ACC112 (cell line): ENCODE data around the gene ATP2B1.

Source experiments
- H2AFZ ChIP-seq: fragments of 200-600 bp; sonication (generic); one replicate; pipeline ENCODE4 v1.6.0; 2017; ENCODE audit warnings: antibody characterized with exemption, low read length; ENCODE audit not compliant: unreplicated experiment
- H3K27ac ChIP-seq: fragments of 200-600 bp; sonication (generic); 2 replicates; pipeline ENCODE4 v1.5.1; 2014; ENCODE audit warnings: low read depth, mild to moderate bottlenecking, antibody characterized with exemption, low read length, moderate library complexity
- H3K27me3 ChIP-seq: fragments of 200-600 bp; sonication (generic); 2 replicates; pipeline ENCODE4 v1.6.1; 2014; ENCODE audit warnings: mild to moderate bottlenecking, antibody characterized with exemption, low read length, moderate library complexity, mixed read lengths; ENCODE audit not compliant: insufficient read depth
- H3K36me3 ChIP-seq: fragments of 200-600 bp; sonication (generic); 2 replicates; pipeline ENCODE4 v1.6.1; 2016; ENCODE audit warnings: mild to moderate bottlenecking, antibody characterized with exemption, low read length, moderate library complexity, mixed read lengths; ENCODE audit not compliant: insufficient read depth
- H3K4me1 ChIP-seq: fragments of 200-600 bp; sonication (generic); one replicate; pipeline ENCODE4 v1.6.1; 2016; ENCODE audit warnings: low read length, mixed read lengths; ENCODE audit not compliant: insufficient read depth, unreplicated experiment, control insufficient read depth
- H3K4me3 ChIP-seq: fragments of 200-600 bp; sonication (generic); 2 replicates; pipeline ENCODE4 v1.5.1; 2014; ENCODE audit warnings: mild to moderate bottlenecking, low read depth, low read length
- H3K79me2 ChIP-seq: fragments of 200-600 bp; sonication (generic); one replicate; pipeline ENCODE4 v1.6.0; 2016; ENCODE audit warnings: low read length; ENCODE audit not compliant: control insufficient read depth, unreplicated experiment, insufficient read depth

ATP2B1 gene

DNA sequence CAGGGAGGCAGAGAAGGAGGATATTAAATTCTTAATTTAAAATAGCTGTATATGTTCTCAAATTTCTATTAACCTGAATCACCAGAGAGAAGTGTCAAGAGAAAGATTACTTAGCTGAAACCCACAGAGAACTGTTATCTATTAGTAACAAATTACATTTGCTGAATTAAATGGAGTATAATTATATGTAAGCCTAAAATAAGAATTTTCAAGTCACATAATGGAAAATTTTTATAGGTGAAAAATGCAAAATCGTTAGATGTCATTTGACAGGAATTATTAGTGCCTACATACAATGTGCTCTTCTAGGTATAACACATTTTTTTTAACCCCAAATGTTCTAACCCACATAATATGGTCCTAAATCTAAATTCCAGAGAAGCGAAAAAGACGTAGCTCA is 4.1 kb upstream of the ATP2B1 start:
- Histone ChIP-seq H3K27me3 (no peaks in the 10 kb centered on the region), H3K4me1 (peaks cover 3% of the 10 kb centered on the region), H3K36me3 (no peaks in the 10 kb centered on the region), H3K27ac (no peak overlapping the region), H3K79me2 (peaks cover 19% of the 10 kb centered on the region), H2AFZ (no peak overlapping the region), H3K4me3 (no peak overlapping the region)

DNA sequence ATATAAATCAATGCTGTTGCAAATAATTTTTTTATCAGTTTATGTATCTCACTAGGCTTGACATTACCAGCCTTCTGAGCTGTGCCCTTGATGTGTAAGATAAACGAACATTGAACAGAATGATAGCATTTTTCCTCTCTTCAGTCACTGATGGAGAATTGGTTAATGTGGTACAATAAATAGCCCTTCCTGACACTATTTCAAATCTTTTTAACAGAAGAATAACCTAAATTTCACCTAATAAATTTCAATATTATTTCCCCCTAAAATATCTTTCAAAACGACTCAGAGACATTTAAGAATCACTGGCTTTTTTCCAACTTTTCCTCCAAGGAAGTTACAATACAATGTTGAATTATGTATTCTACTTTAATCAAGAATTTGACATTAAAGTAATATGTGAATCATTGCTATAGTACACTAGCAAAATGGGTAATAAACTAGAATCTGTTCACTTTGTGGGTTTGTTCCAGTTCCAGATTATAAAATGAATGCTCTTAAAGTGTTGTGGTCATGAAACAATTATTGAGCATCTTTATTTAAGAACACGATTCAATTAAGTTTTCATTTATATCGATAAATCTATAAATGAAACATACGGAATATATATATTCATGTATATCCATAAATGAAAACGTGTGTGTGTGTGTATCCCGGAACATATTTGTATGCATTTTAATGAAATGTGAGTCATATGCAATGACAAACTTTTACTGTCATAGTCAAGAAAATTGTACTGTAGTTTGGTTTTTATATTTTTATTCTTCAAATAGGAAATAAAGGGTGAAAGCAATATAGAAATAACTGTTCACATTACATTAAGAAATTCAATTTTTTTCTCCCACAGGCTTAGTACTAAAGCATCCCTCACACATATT is 2.5 kb upstream of the ATP2B1 start:
- peak overlapping the region; percentile 97 for H3K27ac ChIP-seq
- H3K36me3 ChIP-seq = no peaks in the 10 kb centered on the region
- H3K4me1 ChIP-seq = peaks cover 13% of the 10 kb centered on the region
- H3K4me3 ChIP-seq = peak overlapping the region; percentile 89
- H2AFZ ChIP-seq = no peak overlapping the region
- H3K27me3 ChIP-seq = no peaks in the 10 kb centered on the region
- peaks cover 35% of the 10 kb centered on the region for H3K79me2 ChIP-seq

DNA sequence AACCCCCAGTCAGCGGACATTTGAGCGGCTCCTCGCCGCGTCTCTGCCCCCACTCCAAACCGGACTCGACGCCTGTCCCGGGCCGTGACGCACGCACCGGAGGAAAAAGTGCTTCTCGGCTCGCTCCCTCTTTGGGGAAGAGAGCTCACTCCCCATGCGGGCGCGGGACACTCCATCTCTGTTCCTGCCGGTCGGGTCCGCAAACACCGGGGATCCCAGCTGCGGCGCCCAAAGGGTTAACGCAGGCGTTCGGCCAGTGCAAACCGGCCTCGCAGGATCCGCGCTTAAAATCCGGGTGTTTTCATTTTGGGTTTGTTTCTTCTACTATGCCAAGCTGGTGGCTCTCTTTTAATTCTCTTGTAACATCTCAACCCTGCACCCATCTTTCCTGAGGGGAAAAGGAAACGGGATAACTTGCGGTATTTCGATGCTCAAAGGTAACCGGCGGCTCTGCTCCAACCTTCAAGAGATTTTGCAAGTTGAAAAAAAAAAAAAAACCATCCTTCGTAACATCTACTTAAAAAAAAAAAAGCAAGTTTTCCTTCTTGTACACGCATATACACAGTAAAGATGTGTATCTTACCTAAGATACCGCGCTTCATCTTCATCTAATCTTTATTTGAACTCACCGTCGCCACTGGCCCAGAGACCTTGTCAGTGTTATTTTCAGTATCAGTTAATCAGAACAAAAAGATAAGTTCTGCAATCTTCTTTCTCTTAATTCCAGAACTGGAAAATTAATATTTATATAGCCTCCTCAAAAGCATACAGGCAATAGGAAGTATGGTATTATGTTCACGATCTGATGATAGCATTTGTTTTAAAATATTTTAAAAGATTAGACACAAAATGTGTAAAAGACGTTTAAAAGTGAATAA is 1.6 kb upstream of the ATP2B1 start:
- peaks cover 44% of the 10 kb centered on the region for H3K79me2 ChIP-seq
- H3K27ac ChIP-seq = peak overlapping the region; percentile 97
- no peak overlapping the region for H2AFZ ChIP-seq
- no peaks in the 10 kb centered on the region for H3K36me3 ChIP-seq
- peaks cover 21% of the 10 kb centered on the region for H3K4me1 ChIP-seq
- no peaks in the 10 kb centered on the region for H3K27me3 ChIP-seq
- H3K4me3 ChIP-seq = peak overlapping the region; percentile 89

DNA sequence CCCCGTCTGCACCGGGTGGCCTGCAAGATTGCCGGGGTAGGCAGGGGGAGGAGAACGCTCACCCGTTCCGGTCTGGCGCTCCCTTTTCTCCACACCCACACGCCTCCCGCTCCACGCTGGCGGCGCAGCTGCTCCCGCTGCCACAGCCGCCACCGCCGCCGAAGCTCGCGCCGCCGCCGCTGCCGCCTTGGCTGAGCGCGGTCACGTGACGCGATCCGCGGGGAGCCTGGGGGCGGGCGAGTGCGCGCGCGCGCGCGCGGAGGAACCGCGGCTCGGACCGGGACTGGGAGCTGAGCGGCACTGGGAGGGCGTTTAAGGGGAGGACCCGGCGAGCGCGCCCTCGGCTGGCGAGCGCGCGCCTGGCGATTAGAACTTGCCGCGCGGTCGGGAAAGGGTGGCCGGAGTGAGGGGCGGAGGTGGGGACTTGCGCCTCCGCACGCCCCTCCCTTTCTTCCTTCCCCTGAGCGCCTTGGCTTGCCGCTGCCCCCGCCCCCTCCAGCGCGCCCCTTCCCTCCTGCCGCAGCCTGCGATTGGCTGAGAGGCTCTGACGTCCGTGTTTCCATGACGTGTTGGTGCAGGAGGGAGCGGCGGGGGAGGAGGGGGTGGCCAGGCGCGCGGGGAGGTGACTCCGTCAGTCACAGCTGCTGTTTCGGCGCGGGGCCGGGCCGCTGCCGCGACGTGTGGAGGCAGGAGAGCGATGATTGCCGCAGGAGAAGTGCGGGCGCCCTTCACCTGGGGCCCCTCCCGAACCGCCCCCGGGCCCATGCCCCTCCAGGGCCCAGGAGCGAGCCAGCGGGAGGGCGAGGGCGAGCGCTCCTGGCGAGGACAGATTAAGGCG is 738 bp upstream of the ATP2B1 start:
- no peak overlapping the region for H2AFZ ChIP-seq
- H3K79me2 ChIP-seq = peaks cover 53% of the 10 kb centered on the region
- H3K27ac ChIP-seq = peak overlapping the region; percentile 97
- no peaks in the 10 kb centered on the region for H3K36me3 ChIP-seq
- peaks cover 25% of the 10 kb centered on the region for H3K4me1 ChIP-seq
- peak overlapping the region; percentile 89 for H3K4me3 ChIP-seq
- no peaks in the 10 kb centered on the region for H3K27me3 ChIP-seq

DNA sequence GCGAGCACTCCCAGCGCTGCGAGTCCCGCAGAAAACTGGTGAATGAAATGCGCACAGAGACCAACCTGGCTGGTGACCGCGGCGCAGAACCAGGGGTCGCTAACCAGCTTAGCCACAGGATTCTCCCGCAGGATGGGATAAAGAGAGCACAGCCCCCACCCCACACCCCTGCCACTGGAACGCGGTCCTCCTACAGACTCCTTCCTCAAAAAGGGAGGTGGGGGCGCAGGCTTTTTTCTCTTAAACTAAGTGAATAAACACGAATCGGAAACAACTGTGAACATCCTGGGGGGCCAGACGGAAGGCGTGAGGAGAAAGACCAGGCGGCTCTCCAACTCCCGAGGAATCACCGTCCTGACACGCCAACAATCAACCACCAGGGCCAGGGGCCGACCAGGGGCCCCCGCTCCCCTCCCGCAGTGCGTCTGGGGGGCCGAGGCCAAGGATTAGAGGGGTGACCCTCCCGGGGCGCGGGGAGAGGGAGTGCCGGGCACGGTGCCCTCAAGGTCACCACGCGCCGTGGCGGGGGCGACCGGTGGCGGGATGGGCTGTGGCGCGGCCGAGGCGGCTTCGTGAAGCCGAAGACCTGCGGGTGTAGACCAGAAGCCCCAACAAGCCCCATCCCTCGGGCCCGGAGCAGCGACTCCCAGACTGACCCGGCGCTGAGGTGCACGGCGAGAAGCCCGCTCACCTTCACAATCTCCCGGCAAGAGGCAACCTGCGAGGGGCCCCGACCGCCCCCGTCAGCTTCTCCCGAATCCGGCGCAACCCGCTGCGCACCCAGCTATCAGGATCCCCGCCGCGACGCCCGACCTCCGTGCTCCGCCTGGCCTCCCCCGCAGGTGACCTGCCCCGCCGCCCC is 704 bp downstream of the ATP2B1 start:
- H2AFZ ChIP-seq = no peak overlapping the region
- no peaks in the 10 kb centered on the region for H3K36me3 ChIP-seq
- peak overlapping the region; percentile 89 for H3K4me3 ChIP-seq
- H3K27me3 ChIP-seq = no peaks in the 10 kb centered on the region
- H3K79me2 ChIP-seq = peaks cover 66% of the 10 kb centered on the region
- H3K27ac ChIP-seq = peak overlapping the region; percentile 97
- peaks cover 33% of the 10 kb centered on the region for H3K4me1 ChIP-seq

DNA sequence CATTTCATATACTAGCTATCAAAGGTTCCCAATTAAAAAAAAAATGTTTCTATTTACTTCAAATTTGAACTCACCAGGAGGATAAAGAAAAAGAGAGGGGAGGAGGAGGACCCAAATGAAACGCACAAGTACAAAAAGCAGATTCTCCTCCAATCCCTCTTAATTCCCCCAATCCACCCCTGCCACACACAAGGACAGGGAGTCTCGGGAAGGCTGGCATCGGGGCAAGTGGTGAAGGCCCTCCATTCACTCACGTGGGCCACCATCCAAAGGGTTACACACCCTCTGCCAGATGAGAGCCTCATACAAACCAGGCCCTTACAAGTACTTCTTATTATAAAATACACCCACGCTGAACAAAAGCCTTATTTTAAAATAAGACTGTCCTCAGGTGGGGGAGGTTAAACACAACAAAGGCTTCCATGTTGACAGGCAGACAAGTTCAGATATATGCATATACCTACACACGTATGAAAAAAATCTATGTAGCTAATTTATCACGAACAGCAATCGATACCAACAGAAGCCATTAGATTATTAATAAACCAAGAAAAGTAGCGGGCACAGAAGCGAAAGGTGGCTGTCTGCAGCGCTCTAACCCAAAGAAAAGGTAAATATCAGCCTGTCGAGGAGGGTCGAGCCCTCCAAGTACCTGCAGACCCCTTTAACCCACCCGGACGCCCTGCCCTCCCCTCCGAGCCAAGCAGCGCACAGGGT is 1.5 kb downstream of the ATP2B1 start:
- Histone ChIP-seq H3K4me3 (peak overlapping the region; percentile 89), H3K27ac (peak overlapping the region; percentile 97; the same call in 1 of the 2 replicates), H3K27me3 (no peaks in the 10 kb centered on the region), H2AFZ (no peak overlapping the region), H3K4me1 (peaks cover 33% of the 10 kb centered on the region), H3K79me2 (peaks cover 74% of the 10 kb centered on the region), H3K36me3 (no peaks in the 10 kb centered on the region)

DNA sequence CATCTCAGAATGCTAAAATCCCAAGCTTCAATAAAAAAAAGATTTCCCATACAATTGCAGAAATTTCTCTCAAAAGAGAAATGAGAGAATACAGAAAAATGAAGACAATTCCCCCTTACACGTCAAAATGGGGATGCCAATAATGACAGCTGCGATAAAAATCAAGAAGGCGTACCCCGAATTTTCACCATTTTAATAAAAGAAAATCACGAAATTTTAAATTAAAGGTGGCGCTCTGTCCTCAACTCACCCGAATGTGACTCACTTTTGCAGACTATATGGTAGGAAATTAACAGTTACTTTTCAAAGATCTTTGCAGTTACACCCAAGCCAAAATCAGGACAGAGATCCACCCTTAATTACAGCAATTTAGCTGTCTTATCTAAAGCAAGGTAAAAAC is 2.1 kb downstream of the ATP2B1 start:
- H3K4me3 ChIP-seq = peak overlapping the region; percentile 89
- peaks cover 79% of the 10 kb centered on the region for H3K79me2 ChIP-seq

DNA sequence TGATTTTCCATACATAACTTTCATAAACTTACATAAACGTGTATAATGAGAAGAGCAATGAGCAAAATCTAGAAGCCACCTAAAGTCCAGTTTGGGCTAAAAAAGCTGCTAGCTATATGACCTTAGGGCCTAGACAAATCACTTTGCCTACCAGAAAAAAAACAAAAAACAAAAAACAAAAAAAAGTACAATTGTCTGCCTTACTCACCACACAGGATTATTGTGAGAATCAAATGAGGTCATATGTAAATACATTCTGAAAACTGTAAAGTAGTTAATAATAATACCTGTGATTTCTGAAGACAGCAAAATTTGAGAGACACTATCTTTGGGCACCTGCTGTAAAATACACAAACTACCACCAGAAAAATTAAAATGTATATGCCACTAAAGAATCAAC is 4.2 kb downstream of the ATP2B1 start:
- H3K27ac ChIP-seq = no peak overlapping the region
- no peak overlapping the region for H2AFZ ChIP-seq
- H3K79me2 ChIP-seq = peaks cover 88% of the 10 kb centered on the region
- no peak overlapping the region for H3K4me3 ChIP-seq
- no peaks in the 10 kb centered on the region for H3K27me3 ChIP-seq
- H3K4me1 ChIP-seq = peaks cover 36% of the 10 kb centered on the region
- no peaks in the 10 kb centered on the region for H3K36me3 ChIP-seq

More for the DNA sequence above, 2.1 kb downstream of the ATP2B1 start:
- no peak overlapping the region; the same call in 1 of the 2 replicates for H3K27ac ChIP-seq
- no peak overlapping the region for H2AFZ ChIP-seq
- peaks cover 32% of the 10 kb centered on the region for H3K4me1 ChIP-seq
- H3K27me3 ChIP-seq = no peaks in the 10 kb centered on the region
- H3K36me3 ChIP-seq = no peaks in the 10 kb centered on the region

DNA sequence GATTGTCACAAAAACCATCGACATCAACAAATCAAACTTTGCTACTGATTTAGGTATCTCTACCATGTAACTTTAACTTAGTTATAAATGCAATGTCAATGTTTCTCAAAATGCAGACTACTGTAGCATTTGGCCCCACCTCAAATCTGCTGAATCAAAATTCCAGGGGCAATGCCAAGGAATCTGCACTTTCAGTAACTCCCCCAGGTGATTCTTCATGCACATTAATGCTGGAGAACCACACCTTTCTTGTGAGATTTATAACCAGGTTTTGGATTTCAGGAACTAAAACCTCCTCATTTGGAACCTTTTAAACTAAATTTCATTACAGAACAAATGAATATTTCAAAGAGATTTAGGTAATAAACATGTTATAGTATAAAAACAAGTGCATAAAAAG is 4.9 kb downstream of the ATP2B1 start:
- Histone ChIP-seq H2AFZ (no peak overlapping the region), H3K27me3 (no peaks in the 10 kb centered on the region), H3K4me1 (peaks cover 36% of the 10 kb centered on the region), H3K36me3 (no peaks in the 10 kb centered on the region), H3K27ac (no peak overlapping the region), H3K4me3 (no peak overlapping the region), H3K79me2 (peaks cover 95% of the 10 kb centered on the region)
